Measurements from ENCODE around the gene BDKRB1.
A peak's percentile ranks its signal among the peaks of the same experiment; 100 is the strongest.

Gene BDKRB1

GRCh38 chr14:96255501-96256366, at the start of gene BDKRB1:
BDKRB1 (plus strand) TSS chr14:96256210; CDS start chr14:96263683, 7,473 bp downstream.
- DNase-seq = no peak

GRCh38 chr14:96206461-96206860, 49.5 kb upstream of the BDKRB1 start:
- DNase-seq = no peak

- no peak for DNase-seq
These were observed 48.3 kb upstream of the BDKRB1 start for GRCh38 chr14:96207686-96208085.

- no peak for DNase-seq
These were observed 47.3 kb upstream of the BDKRB1 start for GRCh38 chr14:96208739-96209138.

- no peak for DNase-seq
These were observed 43.9 kb upstream of the BDKRB1 start for GRCh38 chr14:96212140-96212539.

- no peak for DNase-seq
These were observed 43.1 kb upstream of the BDKRB1 start for GRCh38 chr14:96212896-96213295.

- DNase-seq = no peak
These were observed 42.0 kb upstream of the BDKRB1 start for GRCh38 chr14:96213871-96214465.

GRCh38 chr14:96214793-96215192, 41.2 kb upstream of the BDKRB1 start:
- DNase-seq = peak; percentile 60

- DNase-seq = no peak
These were observed 40.4 kb upstream of the BDKRB1 start for GRCh38 chr14:96215452-96216244.

GRCh38 chr14:96216627-96217026, 39.4 kb upstream of the BDKRB1 start:
- DNase-seq = no peak

GRCh38 chr14:96217376-96217913, 38.6 kb upstream of the BDKRB1 start:
- DNase-seq = no peak

GRCh38 chr14:96221109-96221650, 34.8 kb upstream of the BDKRB1 start:
- no peak for DNase-seq

- no peak for DNase-seq
These were observed 34.2 kb upstream of the BDKRB1 start for GRCh38 chr14:96221841-96222240.

- no peak for DNase-seq
These were observed 31.4 kb upstream of the BDKRB1 start for GRCh38 chr14:96224480-96225096.

- DNase-seq = no peak
These were observed 30.8 kb upstream of the BDKRB1 start for GRCh38 chr14:96225213-96225612.

GRCh38 chr14:96225745-96226151, 30.3 kb upstream of the BDKRB1 start:
- DNase-seq = peak; percentile 77

GRCh38 chr14:96227428-96227827, 28.6 kb upstream of the BDKRB1 start:
- DNase-seq = no peak

GRCh38 chr14:96229315-96229714, 26.7 kb upstream of the BDKRB1 start:
- no peak for DNase-seq

- DNase-seq = no peak
These were observed 25.0 kb upstream of the BDKRB1 start for GRCh38 chr14:96231056-96231455.

GRCh38 chr14:96231526-96232130, 24.4 kb upstream of the BDKRB1 start:
- peak; percentile 59 for DNase-seq

GRCh38 chr14:96232506-96232905, 23.5 kb upstream of the BDKRB1 start:
- DNase-seq = no peak

- no peak for DNase-seq
These were observed 22.3 kb upstream of the BDKRB1 start for GRCh38 chr14:96233661-96234060.
